Measurements from ENCODE around the gene LRRN4. TPM values are rescaled to one million over a fixed set of nuclear protein-coding genes. Genes with fewer than 3 reads are reported as not detected.
A peak's percentile ranks its signal among the peaks of the same experiment; 100 is the strongest.

Gene LRRN4
- total and polyA plus RNA-seq, 2 donors from 2014 or later, result 1.6 to 89.3 TPM

- DNase-seq, result no peak
- Histone ChIP-seq H3K36me3 (ENCODE audit: control insufficient read depth in 2 of 3, insufficient read depth in 3 of 3, low read length in 3 of 3) (no peaks in the 10 kb centered on the region), H3K9me3 (ENCODE audit: control insufficient read depth in 2 of 3, insufficient read depth in 1 of 3, low read length in 3 of 3) (no peaks in the 10 kb centered on the region), H3K9ac (ENCODE audit: low read length in 3 of 3) (no peak overlapping the region), H3K27ac (ENCODE audit: low read depth in 2 of 2, low read length in 2 of 2) (no peak overlapping the region), H3K27me3 (ENCODE audit: control insufficient read depth, insufficient read depth, low read length) (no peaks in the 10 kb centered on the region), H3K4me3 (ENCODE audit: low read length in 3 of 3) (no peak overlapping the region), H3K4me1 (ENCODE audit: control insufficient read depth in 2 of 3, insufficient read depth in 2 of 3, low read depth in 1 of 3, low read length in 3 of 3) (peaks cover 0 to 9% (median 0%) of the 10 kb centered on the region in 3 donors)
- TF ChIP-seq, protein P1, sequence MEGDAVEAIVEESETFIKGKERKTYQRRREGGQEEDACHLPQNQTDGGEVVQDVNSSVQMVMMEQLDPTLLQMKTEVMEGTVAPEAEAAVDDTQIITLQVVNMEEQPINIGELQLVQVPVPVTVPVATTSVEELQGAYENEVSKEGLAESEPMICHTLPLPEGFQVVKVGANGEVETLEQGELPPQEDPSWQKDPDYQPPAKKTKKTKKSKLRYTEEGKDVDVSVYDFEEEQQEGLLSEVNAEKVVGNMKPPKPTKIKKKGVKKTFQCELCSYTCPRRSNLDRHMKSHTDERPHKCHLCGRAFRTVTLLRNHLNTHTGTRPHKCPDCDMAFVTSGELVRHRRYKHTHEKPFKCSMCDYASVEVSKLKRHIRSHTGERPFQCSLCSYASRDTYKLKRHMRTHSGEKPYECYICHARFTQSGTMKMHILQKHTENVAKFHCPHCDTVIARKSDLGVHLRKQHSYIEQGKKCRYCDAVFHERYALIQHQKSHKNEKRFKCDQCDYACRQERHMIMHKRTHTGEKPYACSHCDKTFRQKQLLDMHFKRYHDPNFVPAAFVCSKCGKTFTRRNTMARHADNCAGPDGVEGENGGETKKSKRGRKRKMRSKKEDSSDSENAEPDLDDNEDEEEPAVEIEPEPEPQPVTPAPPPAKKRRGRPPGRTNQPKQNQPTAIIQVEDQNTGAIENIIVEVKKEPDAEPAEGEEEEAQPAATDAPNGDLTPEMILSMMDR (IDR thresholded peaks at IDR 0.05; ENCODE audit: borderline replicate concordance, extremely low read depth, insufficient read depth), result no peak
- FAIRE-seq, result no peak
- intact Hi-C loops (cut with DNase I), result no loop called here
Measured at GRCh38 chr20:6100246-6100645, 46.4 kb upstream of the LRRN4 start.

DNA sequence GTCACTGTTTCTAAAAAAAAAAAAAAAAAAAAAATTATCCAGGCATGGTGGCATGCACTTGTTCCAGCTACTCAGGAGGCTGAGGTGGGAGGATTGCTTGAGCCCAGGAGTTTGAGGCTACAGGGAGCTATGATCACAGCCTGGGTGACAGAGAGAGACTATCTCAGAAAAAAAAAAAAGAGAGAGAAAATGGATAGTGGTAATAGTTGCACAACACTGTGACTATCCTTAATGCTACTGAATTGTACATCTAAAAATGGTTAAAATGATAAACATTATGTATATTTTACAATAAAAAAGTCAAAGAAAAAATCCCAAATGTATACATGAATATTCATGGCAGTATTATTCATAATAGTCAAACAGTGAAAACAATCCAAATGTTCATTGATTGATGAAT lies 46.0 kb upstream of the LRRN4 start:
- DNase-seq (no peak), FAIRE-seq (no peak)
- Histone ChIP-seq H3K9me3 (ENCODE audit: control insufficient read depth in 2 of 3, insufficient read depth in 1 of 3, low read length in 3 of 3) (no peaks in the 10 kb centered on the region), H3K27ac (ENCODE audit: low read depth in 2 of 2, low read length in 2 of 2) (no peak overlapping the region), H3K27me3 (ENCODE audit: control insufficient read depth, insufficient read depth, low read length) (no peaks in the 10 kb centered on the region), H3K4me3 (ENCODE audit: low read length in 3 of 3) (no peak overlapping the region), H3K36me3 (ENCODE audit: control insufficient read depth in 2 of 3, insufficient read depth in 3 of 3, low read length in 3 of 3) (no peaks in the 10 kb centered on the region), H3K9ac (ENCODE audit: low read length in 3 of 3) (no peak overlapping the region), H3K4me1 (ENCODE audit: control insufficient read depth in 2 of 3, insufficient read depth in 2 of 3, low read depth in 1 of 3, low read length in 3 of 3) (peaks cover 0 to 9% (median 0%) of the 10 kb centered on the region in 3 donors)
- TF ChIP-seq, protein P1 (IDR thresholded peaks at IDR 0.05; ENCODE audit: borderline replicate concordance, extremely low read depth, insufficient read depth), result no peak
- intact Hi-C loops (cut with DNase I), result no loop called here

DNA sequence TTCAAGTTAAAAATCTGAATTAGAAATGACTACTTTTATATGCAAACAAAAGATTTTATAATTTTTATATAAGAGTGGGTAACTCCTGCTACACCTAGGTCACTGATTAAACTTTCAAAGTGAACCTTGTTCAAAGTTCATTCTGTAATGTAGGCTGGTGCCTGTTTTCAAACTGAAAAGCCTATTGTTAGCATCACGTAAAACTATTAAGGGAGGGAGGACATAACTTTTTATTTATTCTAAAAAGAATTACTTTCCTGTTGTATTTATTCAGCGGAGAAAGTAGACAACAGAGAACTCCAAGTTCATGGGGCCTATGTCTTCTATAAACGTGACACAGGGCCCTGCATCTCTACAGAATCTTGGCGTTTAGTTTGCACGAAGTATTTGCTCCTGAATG lies 41.5 kb upstream of the LRRN4 start:
- no peak for DNase-seq
- Histone ChIP-seq H3K36me3 (ENCODE audit: control insufficient read depth in 2 of 3, insufficient read depth in 3 of 3, low read length in 3 of 3) (no peaks in the 10 kb centered on the region), H3K4me1 (ENCODE audit: control insufficient read depth in 2 of 3, insufficient read depth in 2 of 3, low read depth in 1 of 3, low read length in 3 of 3) (peaks cover 0 to 13% (median 0%) of the 10 kb centered on the region in 3 donors), H3K9ac (ENCODE audit: low read length in 3 of 3) (no peak overlapping the region), H3K9me3 (ENCODE audit: control insufficient read depth in 2 of 3, insufficient read depth in 1 of 3, low read length in 3 of 3) (no peaks in the 10 kb centered on the region), H3K27ac (ENCODE audit: low read depth in 2 of 2, low read length in 2 of 2) (no peak overlapping the region), H3K4me3 (ENCODE audit: low read length in 3 of 3) (no peak overlapping the region), H3K27me3 (ENCODE audit: control insufficient read depth, insufficient read depth, low read length) (no peaks in the 10 kb centered on the region)
- TF ChIP-seq, protein P1 (IDR thresholded peaks at IDR 0.05; ENCODE audit: borderline replicate concordance, extremely low read depth, insufficient read depth), result no peak
- peak; percentile 80 for FAIRE-seq
- intact Hi-C loops (cut with DNase I), result no loop called here

- Histone ChIP-seq H3K27me3 (ENCODE audit: control insufficient read depth, insufficient read depth, low read length) (no peaks in the 10 kb centered on the region), H3K36me3 (ENCODE audit: control insufficient read depth in 2 of 3, insufficient read depth in 3 of 3, low read length in 3 of 3) (no peaks in the 10 kb centered on the region), H3K9ac (ENCODE audit: low read length in 3 of 3) (no peak overlapping the region), H3K27ac (ENCODE audit: low read depth in 2 of 2, low read length in 2 of 2) (no peak overlapping the region), H3K4me3 (ENCODE audit: low read length in 3 of 3) (no peak overlapping the region), H3K4me1 (ENCODE audit: control insufficient read depth in 2 of 3, insufficient read depth in 2 of 3, low read depth in 1 of 3, low read length in 3 of 3) (peaks cover 0 to 13% (median 0%) of the 10 kb centered on the region in 3 donors), H3K9me3 (ENCODE audit: control insufficient read depth in 2 of 3, insufficient read depth in 1 of 3, low read length in 3 of 3) (no peaks in the 10 kb centered on the region)
- DNase-seq (no peak), FAIRE-seq (no peak)
- TF ChIP-seq, protein P1 (IDR thresholded peaks at IDR 0.05; ENCODE audit: borderline replicate concordance, extremely low read depth, insufficient read depth), result no peak
- intact Hi-C loops (cut with DNase I), result no loop called here
Measured at GRCh38 chr20:6094565-6094964, 40.7 kb upstream of the LRRN4 start.

Measured in kidney (tissue), 14 donors.